Prostate gland (tissue), 2 donors: ENCODE data around the gene RAG2. TPM values are rescaled to one million over a fixed set of nuclear protein-coding genes. Genes with fewer than 3 reads are reported as not detected.

ENCODE experiments used
- DNase-seq: peaks from one replicate; pipeline ENCODE4 v3.0.0-alpha.2; 2019; ENCODE audit warnings: low spot score
- H3K27ac ChIP-seq, 2 donors: fragments of 200-600 bp; sonication (generic); 2 replicates each; pipeline ENCODE4 v1.5.1; 2017 to 2019
- H3K27me3 ChIP-seq: fragments of 200-600 bp; sonication (generic); replicated peaks from 2 replicates; pipeline ENCODE4 v1.5.1; 2019; ENCODE audit not compliant: insufficient read depth
- H3K36me3 ChIP-seq, 2 donors: fragments of 200-600 bp; sonication (generic); 1 replicate in 1 of 2; 2 replicates in 1 of 2; pipeline versions ENCODE4 v1.5.1 to v1.8.1; 2017 to 2019
- H3K4me1 ChIP-seq: fragments of 200-600 bp; sonication (generic); replicated peaks from 2 replicates; pipeline ENCODE4 v1.5.1; 2019
- H3K4me3 ChIP-seq, 2 donors: fragments of 200-600 bp; sonication (generic); 2 replicates each; pipeline ENCODE4 v1.5.1; 2017 to 2019
- H3K9me3 ChIP-seq: fragments of 200-600 bp; sonication (generic); 2 replicates; pipeline ENCODE4 v1.5.1; 2017
- CTCF ChIP-seq, 4 experiments: fragments of 200-600 bp in 2 of 4; fragments of 450-650 bp in 2 of 4; sonication (generic) in 2 of 4; IDR thresholded peaks; 1 replicate in 3 of 4; 2 replicates in 1 of 4; pipeline ENCODE4 v1.5.1; 2016 to 2019; ENCODE audit warnings: antibody characterized with exemption in 4 of 4, mild to moderate bottlenecking in 2 of 4, moderate library complexity in 2 of 4
- POLR2A ChIP-seq: fragments of 450-650 bp; IDR thresholded peaks from one replicate; pipeline ENCODE4 v1.6.1; 2016; ENCODE audit warnings: antibody characterized with exemption, mild to moderate bottlenecking
- POLR2AphosphoS5 ChIP-seq: sonication (generic); formaldehyde crosslinking; IDR thresholded peaks from one replicate; pipeline ENCODE4 v1.6.1; 2017; ENCODE audit warnings: antibody characterized with exemption
- WGBS: methylation state at CpG from one replicate; pipeline ENCODE4 v1.1.5; 2018; 5-methylcytosine and 5-hydroxymethylcytosine counted together
- intact Hi-C: fragments of 100-400 bp; cut with DNase I; formaldehyde crosslinking; loops from one replicate; pipeline ENCODE4 v1.14.2; 2022
- total RNA-seq, 2 donors: library from RNA; depleted of rRNA; stranded (reverse); fragments of >200 nt; gene quantifications; one replicate each; pipeline ENCODE4 v1.1.0, GENCODE V29; 2016

Gene RAG2
- total RNA-seq, 2 donors from 2014 or later, result not detected

GRCh38 chr11:36620246-36620645 lies 22.2 kb upstream of the RAG2 start:
- H3K4me1 ChIP-seq, result no peaks in the 10 kb centered on the region
- H3K9me3 ChIP-seq, result no peaks in the 10 kb centered on the region
- no peak for DNase-seq
- intact Hi-C loops, result loop anchor here (5.0 kb wide), 1 partner anchor 58 kb away; no protein-coding TSS in a partner anchor
- no peak overlapping the region for H3K4me3 ChIP-seq
- no peaks in the 10 kb centered on the region for H3K36me3 ChIP-seq
- H3K27ac ChIP-seq, result no peak overlapping the region
- H3K27me3 ChIP-seq, result no peaks in the 10 kb centered on the region
- no peak for TF ChIP-seq CTCF (IDR thresholded peaks at IDR 0.05)
- TF ChIP-seq POLR2A, result no peak
- TF ChIP-seq POLR2AphosphoS5, result no peak

- Histone ChIP-seq H3K27ac (no peak overlapping the region), H3K36me3 (no peaks in the 10 kb centered on the region), H3K4me1 (no peaks in the 10 kb centered on the region), H3K9me3 (no peaks in the 10 kb centered on the region), H3K27me3 (no peaks in the 10 kb centered on the region), H3K4me3 (no peak overlapping the region)
- no peak for TF ChIP-seq CTCF (IDR thresholded peaks at IDR 0.05)
- 31% methylated on average over 5 of the region's 5 CpGs for WGBS
- no peak for DNase-seq
- intact Hi-C loops, result no loop called here
These were observed 21.5 kb upstream of the RAG2 start for GRCh38 chr11:36619502-36619901.

GRCh38 chr11:36618363-36619047 lies 20.5 kb upstream of the RAG2 start:
- Histone ChIP-seq H3K4me3 (no peak overlapping the region), H3K36me3 (no peaks in the 10 kb centered on the region), H3K9me3 (no peaks in the 10 kb centered on the region), H3K27ac (no peak overlapping the region), H3K4me1 (no peaks in the 10 kb centered on the region), H3K27me3 (no peaks in the 10 kb centered on the region)
- WGBS, result 86% methylated on average over 3 of the region's 3 CpGs
- no peak for TF ChIP-seq POLR2A
- TF ChIP-seq CTCF (IDR thresholded peaks at IDR 0.05), result no peak
- TF ChIP-seq POLR2AphosphoS5, result no peak
- intact Hi-C loops, result no loop called here
- no peak for DNase-seq

- no peaks in the 10 kb centered on the region for H3K9me3 ChIP-seq
- DNase-seq, result no peak
- intact Hi-C loops, result no loop called here
- no peak overlapping the region for H3K27ac ChIP-seq
- 78% methylated on average over 6 of the region's 6 CpGs for whole genome bisulfite sequencing
- no peak overlapping the region for H3K4me3 ChIP-seq
- H3K36me3 ChIP-seq, result no peaks in the 10 kb centered on the region
- no peaks in the 10 kb centered on the region for H3K27me3 ChIP-seq
- TF ChIP-seq POLR2A (no peak), POLR2AphosphoS5 (no peak), CTCF (IDR thresholded peaks at IDR 0.05) (no peak)
- H3K4me1 ChIP-seq, result no peaks in the 10 kb centered on the region
These were observed 19.7 kb upstream of the RAG2 start for GRCh38 chr11:36617543-36618362.

GRCh38 chr11:36615826-36616225 lies 17.8 kb upstream of the RAG2 start:
- TF ChIP-seq CTCF (IDR thresholded peaks at IDR 0.05), result no peak
- TF ChIP-seq POLR2A, result no peak
- no peak for TF ChIP-seq POLR2AphosphoS5
- H3K9me3 ChIP-seq, result no peaks in the 10 kb centered on the region
- no peaks in the 10 kb centered on the region for H3K27me3 ChIP-seq
- no peaks in the 10 kb centered on the region for H3K4me1 ChIP-seq
- intact Hi-C loops, result no loop called here
- 75% methylated on average over 3 of the region's 3 CpGs for WGBS
- no peak overlapping the region for H3K4me3 ChIP-seq
- DNase-seq, result no peak
- no peak overlapping the region for H3K27ac ChIP-seq
- H3K36me3 ChIP-seq, result no peaks in the 10 kb centered on the region
